ENCODE data around the gene TMEM165. TPM values are rescaled to one million over a fixed set of nuclear protein-coding genes. Genes with fewer than 3 reads are reported as not detected.

Gene TMEM165
- total and polyA plus RNA-seq, 9 of the 15 experiments (the other 6 are each of a cell fraction or from before 2014, with no cell fraction given), result 21.3 to 145 (median 96.8) TPM

- TF ChIP-seq ZNF407 (IDR thresholded peaks at IDR 0.05; ENCODE audit: low read depth) (no peak), TAF15 (IDR thresholded peaks at IDR 0.05; ENCODE audit: low read depth, low read length) (no peak), ARID4B (CRISPR knock-in tag; IDR thresholded peaks at IDR 0.05) (0 out of 2 replicates have a peak, but pooled peaks have one; percentile 1), HDAC1 (IDR thresholded peaks at IDR 0.05) (no peak), ZNF253 (CRISPR knock-in tag; conservative IDR thresholded peaks at IDR 0.05) (no peak), KDM4B (IDR thresholded peaks at IDR 0.05; ENCODE audit: borderline replicate concordance in 2 of 2, low read depth in 1 of 2) (no peak), FUS (optimal IDR thresholded peaks at IDR 0.05; ENCODE audit: low read depth, low read length) (no peak), ZFP30 (CRISPR knock-in tag; IDR thresholded peaks at IDR 0.05; ENCODE audit: borderline replicate concordance) (no peak), CBX3 (IDR thresholded peaks at IDR 0.05; ENCODE audit: borderline replicate concordance in 1 of 2, low read length in 2 of 2) (no peak), GMEB1 (CRISPR knock-in tag; IDR thresholded peaks at IDR 0.05) (no peak), SRF (CRISPR knock-in tag; IDR thresholded peaks at IDR 0.05) (peak in 1 of 2 experiments; percentile 74; a peak in 1 of 4 replicates), CHD1 (IDR thresholded peaks at IDR 0.05; ENCODE audit: low read length) (peak; percentile 62)
Measured at GRCh38 chr4:55396308-55397125, 760 bp downstream of the TMEM165 start (continued).
